OCI-LY1 (cell line): ENCODE results near the gene PHYHIPL.
"Not testable (repeated sequence)": the region's sequence is repeated elsewhere in the genome, so short reads cannot be mapped to it uniquely, and the experiment has no call there.

Source experiments
- H2AFZ ChIP-seq: fragments of 200-600 bp; sonication (generic), shearing (Covaris generic); 2 replicates; pipeline ENCODE4 v1.6.0; 2014; ENCODE audit warnings: antibody characterized with exemption, mild to moderate bottlenecking, low read length
- H3F3A ChIP-seq: fragments of 200-600 bp; sonication (generic), shearing (Covaris generic); 2 replicates; pipeline ENCODE4 v1.6.0; 2014; ENCODE audit warnings: mild to moderate bottlenecking, antibody characterized with exemption, low read length, moderate library complexity; ENCODE audit not compliant: insufficient read depth
- H3K27ac ChIP-seq: fragments of 200-600 bp; sonication (generic); 2 replicates; pipeline ENCODE4 v1.5.1; 2014; ENCODE audit warnings: low read length, mixed run types, mild to moderate bottlenecking, low read depth; ENCODE audit not compliant: poor library complexity, severe bottlenecking
- H3K27me3 ChIP-seq: fragments of 200-600 bp; sonication (generic); 2 replicates; pipeline ENCODE4 v1.6.0; 2014; ENCODE audit warnings: antibody characterized with exemption, mild to moderate bottlenecking, low read length, moderate library complexity; ENCODE audit not compliant: insufficient read depth
- H3K36me3 ChIP-seq: fragments of 200-600 bp; sonication (generic); 2 replicates; pipeline ENCODE4 v1.6.1; 2014; ENCODE audit warnings: mild to moderate bottlenecking, antibody characterized with exemption, low read length, moderate library complexity, mixed read lengths; ENCODE audit not compliant: insufficient read depth
- H3K4me1 ChIP-seq: fragments of 200-600 bp; sonication (generic); 2 replicates; pipeline ENCODE4 v1.5.1; 2014; ENCODE audit warnings: mild to moderate bottlenecking, low read length, moderate library complexity; ENCODE audit not compliant: insufficient read depth, severe bottlenecking
- H3K4me2 ChIP-seq: fragments of 200-600 bp; sonication (generic), shearing (Covaris generic); 2 replicates; pipeline ENCODE4 v1.6.1; 2014; ENCODE audit warnings: low read length
- H3K4me3 ChIP-seq: fragments of 200-600 bp; sonication (generic); 2 replicates; pipeline ENCODE4 v1.5.1; 2014; ENCODE audit warnings: low read length, low read depth, mild to moderate bottlenecking, mixed read lengths; ENCODE audit not compliant: poor library complexity, severe bottlenecking
- H3K79me2 ChIP-seq: fragments of 200-600 bp; shearing (Covaris generic); 2 replicates; pipeline ENCODE4 v1.6.1; 2016; ENCODE audit warnings: mixed run types, low read length, mixed read lengths; ENCODE audit not compliant: insufficient read depth
- H3K9ac ChIP-seq: fragments of 200-600 bp; sonication (generic), shearing (Covaris generic); 2 replicates; pipeline ENCODE4 v1.6.1; 2014; ENCODE audit warnings: mild to moderate bottlenecking, low read length, mixed read lengths
- H3K9me2 ChIP-seq: fragments of 200-600 bp; sonication (generic), shearing (Covaris generic); 2 replicates; pipeline ENCODE4 v1.6.1; 2014; ENCODE audit warnings: low read depth, mild to moderate bottlenecking, low read length, mixed read lengths
- H3K9me3 ChIP-seq: fragments of 200-600 bp; shearing (Covaris generic); 2 replicates; pipeline ENCODE4 v1.6.1; 2014; ENCODE audit warnings: low read length, mixed read lengths
- H4K20me1 ChIP-seq: fragments of 200-600 bp; sonication (generic), shearing (Covaris generic); 2 replicates; pipeline ENCODE4 v1.6.0; 2016; ENCODE audit warnings: mild to moderate bottlenecking, low read length; ENCODE audit not compliant: insufficient read depth
- CTCF ChIP-seq: fragments of 200-600 bp; sonication (generic), shearing (Covaris generic); IDR thresholded peaks from 2 replicates; pipeline ENCODE4 v1.5.1; 2017; ENCODE audit warnings: mild to moderate bottlenecking, antibody characterized with exemption, low read length, moderate library complexity, mixed read lengths
- EZH2 ChIP-seq: fragments of 200-600 bp; sonication (generic), shearing (Covaris generic); IDR thresholded peaks from 2 replicates; pipeline ENCODE4 v1.8.0; 2017; ENCODE audit warnings: borderline replicate concordance, mixed run types, mild to moderate bottlenecking, antibody characterized with exemption, low read length, moderate library complexity, mixed read lengths

The PHYHIPL gene

GRCh38 chr10:59214160-59214559 is 37.7 kb downstream of the PHYHIPL start:
- no peaks in the 10 kb centered on the region for H3K4me1 ChIP-seq
- no peaks in the 10 kb centered on the region for H3K36me3 ChIP-seq
- no peaks in the 10 kb centered on the region for H3K27me3 ChIP-seq
- H3K4me2 ChIP-seq, result no peak overlapping the region
- H3K9me2 ChIP-seq, result no peaks in the 10 kb centered on the region
- H3K4me3 ChIP-seq, result no peak overlapping the region
- no peaks in the 10 kb centered on the region for H3F3A ChIP-seq
- no peak overlapping the region for H3K27ac ChIP-seq
- TF ChIP-seq EZH2 (no peak), CTCF (no peak)
- H3K9me3 ChIP-seq, result no peaks in the 10 kb centered on the region
- no peaks in the 10 kb centered on the region for H4K20me1 ChIP-seq
- no peak overlapping the region for H3K9ac ChIP-seq
- no peak overlapping the region for H2AFZ ChIP-seq
- no peaks in the 10 kb centered on the region for H3K79me2 ChIP-seq

GRCh38 chr10:59216178-59216869 is 39.9 kb downstream of the PHYHIPL start:
- Histone ChIP-seq H3K9me3 (no peaks in the 10 kb centered on the region), H3K36me3 (no peaks in the 10 kb centered on the region), H3K9ac (no peak overlapping the region), H3K4me3 (no peak overlapping the region), H3F3A (no peaks in the 10 kb centered on the region), H3K79me2 (no peaks in the 10 kb centered on the region), H2AFZ (no peak overlapping the region), H3K4me1 (no peaks in the 10 kb centered on the region), H3K27ac (no peak overlapping the region), H3K9me2 (no peaks in the 10 kb centered on the region), H4K20me1 (no peaks in the 10 kb centered on the region), H3K4me2 (no peak overlapping the region), H3K27me3 (no peaks in the 10 kb centered on the region)
- TF ChIP-seq EZH2 (no peak), CTCF (no peak)

GRCh38 chr10:59222788-59223187 is 46.3 kb downstream of the PHYHIPL start:
- Histone ChIP-seq H3K4me1 (no peaks in the 10 kb centered on the region), H3K9ac (no peak overlapping the region), H3K9me2 (no peaks in the 10 kb centered on the region), H3K27me3 (no peaks in the 10 kb centered on the region), H4K20me1 (no peaks in the 10 kb centered on the region), H3K9me3 (no peaks in the 10 kb centered on the region), H2AFZ (no peak overlapping the region), H3K36me3 (no peaks in the 10 kb centered on the region), H3K4me3 (no peak overlapping the region), H3K27ac (no peak overlapping the region), H3F3A (no peaks in the 10 kb centered on the region), H3K79me2 (no peaks in the 10 kb centered on the region), H3K4me2 (no peak overlapping the region)
- no peak for TF ChIP-seq EZH2
- TF ChIP-seq CTCF, result no peak

- not testable (repeated sequence) for H3K27me3 ChIP-seq, H3F3A ChIP-seq, H3K9me3 ChIP-seq, H3K4me2 ChIP-seq, H3K27ac ChIP-seq, H4K20me1 ChIP-seq, H3K36me3 ChIP-seq, H3K4me3 ChIP-seq, H3K9ac ChIP-seq, H2AFZ ChIP-seq, H3K9me2 ChIP-seq, H3K79me2 ChIP-seq, H3K4me1 ChIP-seq
Observed at GRCh38 chr10:59223597-59223996, 47.2 kb downstream of the PHYHIPL start.
